SJCRH30 (cell line): Measurements from ENCODE around the gene MAP3K4. TPM values are rescaled to one million over a fixed set of nuclear protein-coding genes. Genes with fewer than 3 reads are reported as not detected.

Source experiments
- DNase-seq, 2 experiments: peaks; one replicate each; pipeline ENCODE4 v3.0.0-alpha.2; 2015 to 2020
- H3K27ac ChIP-seq: fragments of 250-450 bp; sonication (Bioruptor Pico); 2 replicates; pipeline ENCODE4 v1.5.1; 2020; ENCODE audit warnings: mild to moderate bottlenecking, moderate library complexity
- H3K27me3 ChIP-seq: fragments of 250-450 bp; sonication (Bioruptor Pico); 2 replicates; pipeline ENCODE4 v1.5.1; 2020; ENCODE audit warnings: mild to moderate bottlenecking, moderate library complexity
- H3K36me3 ChIP-seq: fragments of 250-450 bp; sonication (Bioruptor Pico); 2 replicates; pipeline ENCODE4 v1.5.1; 2020; ENCODE audit warnings: mild to moderate bottlenecking, moderate library complexity
- H3K4me1 ChIP-seq: fragments of 250-450 bp; sonication (Bioruptor Pico); 2 replicates; pipeline ENCODE4 v1.5.1; 2020; ENCODE audit warnings: mild to moderate bottlenecking, moderate library complexity
- H3K4me3 ChIP-seq: fragments of 250-450 bp; sonication (Bioruptor Pico); 2 replicates; pipeline ENCODE4 v1.5.1; 2020; ENCODE audit warnings: mild to moderate bottlenecking, moderate library complexity
- H3K9me3 ChIP-seq: fragments of 250-450 bp; sonication (Bioruptor Pico); replicated peaks from 2 replicates; pipeline ENCODE4 v1.5.1; 2020; ENCODE audit warnings: mild to moderate bottlenecking, moderate library complexity
- total RNA-seq: library from RNA; depleted of rRNA; stranded (reverse); fragments of >200 nt; shearing (Covaris generic); gene quantifications from 2 replicates; pipeline ENCODE4 v1.2.3, GENCODE V29; 2014; rRNA removed

The MAP3K4 gene
- 44.7 and 47.5 TPM in 2 replicates for total RNA-seq

GRCh38 chr6:160991406-160992060 is at the start of gene MAP3K4:
Gene MAP3K4, plus strand, starts transcription at chr6:160991769. Its CDS starts 163 bp downstream, at chr6:160991932.
- DNase-seq, result peak; percentile 83 to 89
- no peaks in the 10 kb centered on the region for H3K9me3 ChIP-seq

GRCh38 chr6:160943997-160944396 is 47.6 kb upstream of the MAP3K4 start:
- no peaks in the 10 kb centered on the region for H3K9me3 ChIP-seq
- no peaks in the 10 kb centered on the region for H3K27me3 ChIP-seq
- no peak overlapping the region for H3K27ac ChIP-seq
- 0 out of 2 replicates have a peak, but pooled peaks cover 3% of the 10 kb centered on the region for H3K4me1 ChIP-seq
- no peaks in the 10 kb centered on the region for H3K36me3 ChIP-seq
- DNase-seq, result no peak
- H3K4me3 ChIP-seq, result no peak overlapping the region

More at GRCh38 chr6:160991406-160992060, at the start of gene MAP3K4:
- Histone ChIP-seq H3K27ac (peak within 1 kb of the TSS; percentile 86), H3K4me1 (peaks cover 4% of the 10 kb centered on the region), H3K27me3 (no peaks in the 10 kb centered on the region), H3K4me3 (peak within 1 kb of the TSS; percentile 97), H3K36me3 (no peaks in the 10 kb centered on the region)

GRCh38 chr6:160945516-160946177 is 45.9 kb upstream of the MAP3K4 start:
- Histone ChIP-seq H3K4me3 (no peak overlapping the region), H3K27me3 (no peaks in the 10 kb centered on the region), H3K36me3 (no peaks in the 10 kb centered on the region), H3K27ac (no peak overlapping the region), H3K9me3 (no peaks in the 10 kb centered on the region), H3K4me1 (0 out of 2 replicates have a peak, but pooled peaks cover 3% of the 10 kb centered on the region)
- no peak for DNase-seq

- no peaks in the 10 kb centered on the region for H3K27me3 ChIP-seq
- H3K4me3 ChIP-seq, result no peak overlapping the region
- H3K36me3 ChIP-seq, result no peaks in the 10 kb centered on the region
- no peak overlapping the region for H3K27ac ChIP-seq
- DNase-seq, result no peak
- 0 out of 2 replicates have a peak, but pooled peaks cover 3% of the 10 kb centered on the region for H3K4me1 ChIP-seq
- H3K9me3 ChIP-seq, result no peaks in the 10 kb centered on the region
Measured at GRCh38 chr6:160949531-160949930, 42.0 kb upstream of the MAP3K4 start.

GRCh38 chr6:160950507-160950906 is 41.1 kb upstream of the MAP3K4 start:
- no peak overlapping the region for H3K4me3 ChIP-seq
- H3K9me3 ChIP-seq, result no peaks in the 10 kb centered on the region
- DNase-seq, result no peak
- H3K36me3 ChIP-seq, result no peaks in the 10 kb centered on the region
- H3K27me3 ChIP-seq, result no peaks in the 10 kb centered on the region
- H3K27ac ChIP-seq, result no peak overlapping the region
- 0 out of 2 replicates have a peak, but pooled peaks cover 3% of the 10 kb centered on the region for H3K4me1 ChIP-seq

GRCh38 chr6:160951187-160952030 is 40.2 kb upstream of the MAP3K4 start:
- H3K4me3 ChIP-seq, result no peak overlapping the region

GRCh38 chr6:160952633-160953281 is 38.8 kb upstream of the MAP3K4 start:
- Histone ChIP-seq H3K4me3 (no peak overlapping the region), H3K36me3 (no peaks in the 10 kb centered on the region), H3K9me3 (no peaks in the 10 kb centered on the region), H3K4me1 (no peaks in the 10 kb centered on the region), H3K27me3 (no peaks in the 10 kb centered on the region), H3K27ac (no peak overlapping the region)
- DNase-seq, result no peak

More at GRCh38 chr6:160951187-160952030, 40.2 kb upstream of the MAP3K4 start:
- no peaks in the 10 kb centered on the region for H3K9me3 ChIP-seq
- H3K36me3 ChIP-seq, result no peaks in the 10 kb centered on the region
- DNase-seq, result no peak
- H3K27ac ChIP-seq, result no peak overlapping the region
- no peaks in the 10 kb centered on the region for H3K27me3 ChIP-seq
- H3K4me1 ChIP-seq, result 0 out of 2 replicates have a peak, but pooled peaks cover 2% of the 10 kb centered on the region

- Histone ChIP-seq H3K36me3 (no peaks in the 10 kb centered on the region), H3K4me1 (peaks cover 14% of the 10 kb centered on the region), H3K4me3 (no peak overlapping the region), H3K9me3 (no peaks in the 10 kb centered on the region), H3K27me3 (no peaks in the 10 kb centered on the region), H3K27ac (no peak overlapping the region)
- no peak for DNase-seq
Measured at GRCh38 chr6:160955508-160956295, 35.9 kb upstream of the MAP3K4 start.

- DNase-seq, result no peak
- H3K27me3 ChIP-seq, result no peaks in the 10 kb centered on the region
- no peak overlapping the region for H3K27ac ChIP-seq
- H3K4me1 ChIP-seq, result peaks cover 22% of the 10 kb centered on the region
- no peak overlapping the region for H3K4me3 ChIP-seq
- no peaks in the 10 kb centered on the region for H3K36me3 ChIP-seq
- no peaks in the 10 kb centered on the region for H3K9me3 ChIP-seq
Measured at GRCh38 chr6:160956300-160957035, 35.1 kb upstream of the MAP3K4 start.

GRCh38 chr6:160959726-160960435 is 31.7 kb upstream of the MAP3K4 start:
- peak overlapping the region; percentile 4 for H3K27ac ChIP-seq
- H3K4me1 ChIP-seq, result peaks cover 43% of the 10 kb centered on the region
- H3K4me3 ChIP-seq, result no peak overlapping the region
- H3K9me3 ChIP-seq, result no peaks in the 10 kb centered on the region; the same call in 1 of the 2 replicates
- peak in 1 of 2 experiments; percentile 53 for DNase-seq
- no peaks in the 10 kb centered on the region for H3K36me3 ChIP-seq
- H3K27me3 ChIP-seq, result no peaks in the 10 kb centered on the region

GRCh38 chr6:160960839-160961238 is 30.7 kb upstream of the MAP3K4 start:
- H3K4me3 ChIP-seq, result no peak overlapping the region
- H3K36me3 ChIP-seq, result no peaks in the 10 kb centered on the region
- H3K9me3 ChIP-seq, result no peaks in the 10 kb centered on the region; the same call in 1 of the 2 replicates
- H3K27ac ChIP-seq, result peak overlapping the region; percentile 5
- peak; percentile 75 to 88 for DNase-seq
- peaks cover 43% of the 10 kb centered on the region for H3K4me1 ChIP-seq
- H3K27me3 ChIP-seq, result no peaks in the 10 kb centered on the region

- Histone ChIP-seq H3K9me3 (no peaks in the 10 kb centered on the region; the same call in 1 of the 2 replicates), H3K4me3 (no peak overlapping the region), H3K36me3 (no peaks in the 10 kb centered on the region), H3K27me3 (no peaks in the 10 kb centered on the region), H3K4me1 (peaks cover 43% of the 10 kb centered on the region), H3K27ac (peak overlapping the region; percentile 12)
- peak; percentile 63 to 76 for DNase-seq
Measured at GRCh38 chr6:160962835-160963623, 28.5 kb upstream of the MAP3K4 start.
